Activated CD4-positive, CD25-positive, alpha-beta regulatory T cell treated with anti-CD3 and anti-CD28 coated beads, Interleukin-2, amount 50 U/mL, for 16 hours (primary cell): ENCODE data around the gene IFFO2.

Experiments
- DNase-seq: peaks from one replicate; pipeline ENCODE4 v3.0.0-alpha.2; 2020; ENCODE audit warnings: low read depth, low spot score

Gene IFFO2

DNA sequence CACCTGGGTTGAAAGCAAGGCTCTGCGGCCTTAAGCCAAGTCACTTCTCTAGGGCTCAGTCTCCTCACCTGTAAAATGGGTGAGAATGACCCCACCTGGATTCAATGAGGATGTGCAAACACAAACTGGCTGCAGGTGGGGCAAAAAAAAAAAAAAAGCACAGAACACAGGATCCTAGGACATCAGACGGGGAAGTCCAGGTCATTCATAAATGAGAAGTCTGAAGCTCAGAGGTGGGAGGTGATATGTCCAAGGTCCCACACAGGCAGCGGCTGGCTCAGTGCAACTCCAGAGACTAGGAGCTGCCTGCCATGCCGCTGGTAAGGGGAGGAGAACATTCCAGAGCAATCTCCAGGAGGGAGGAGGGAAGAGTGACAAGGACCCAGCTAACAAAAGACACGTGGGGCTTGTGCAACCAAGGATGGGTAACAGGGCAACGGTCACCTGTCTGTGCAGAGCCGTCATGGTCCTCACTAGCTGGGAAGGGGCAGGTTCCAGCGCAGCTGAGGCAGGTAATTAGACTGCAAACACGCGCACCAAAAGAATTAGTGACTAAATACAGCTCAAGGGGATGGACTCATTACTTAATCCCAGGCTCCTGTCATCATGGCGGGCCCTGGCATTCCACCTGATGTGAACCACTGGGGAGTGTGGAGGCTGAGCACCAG, 19.5 kb downstream of the IFFO2 start:
- DNase-seq: no peak

- no peak for DNase-seq
These were observed 20.0 kb downstream of the IFFO2 start for GRCh38 chr1:18936471-18936813.

DNA sequence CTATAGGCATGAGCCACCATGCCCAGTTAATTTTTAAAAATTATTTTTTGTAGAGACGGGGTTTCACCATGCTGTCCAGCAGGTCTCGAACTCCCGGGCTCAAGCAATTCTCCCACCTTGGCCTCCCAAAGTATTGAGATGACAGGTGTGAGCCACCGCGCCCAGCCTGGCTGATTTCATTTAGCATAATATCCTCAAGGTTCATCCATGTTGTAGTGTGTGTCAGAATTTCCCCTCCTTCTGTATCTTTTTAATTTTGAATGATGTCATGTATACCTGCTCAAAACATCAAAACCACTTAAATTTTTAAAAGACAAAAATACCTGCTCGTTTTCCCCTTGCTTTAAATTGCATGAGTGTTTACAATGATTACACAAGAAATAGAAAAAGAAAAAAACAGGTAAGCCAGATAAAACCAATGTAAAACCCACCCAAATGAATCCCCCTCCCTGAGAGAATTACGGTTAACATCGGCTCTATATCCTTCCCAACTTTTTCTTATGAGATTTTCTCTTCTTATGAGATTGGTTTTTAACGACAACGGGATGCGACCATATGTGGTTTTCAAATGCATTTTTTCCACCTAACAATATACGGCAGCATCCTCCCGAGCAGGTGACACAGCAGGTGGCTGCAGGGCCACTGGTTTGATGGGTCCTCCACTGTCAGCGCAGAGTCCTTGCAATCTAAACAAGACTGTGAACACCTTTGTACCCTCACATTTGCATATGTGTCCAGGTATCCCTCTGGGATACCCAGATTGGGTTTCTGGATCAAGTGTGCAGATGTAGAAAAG, 22.1 kb downstream of the IFFO2 start:
- no peak for DNase-seq

DNA sequence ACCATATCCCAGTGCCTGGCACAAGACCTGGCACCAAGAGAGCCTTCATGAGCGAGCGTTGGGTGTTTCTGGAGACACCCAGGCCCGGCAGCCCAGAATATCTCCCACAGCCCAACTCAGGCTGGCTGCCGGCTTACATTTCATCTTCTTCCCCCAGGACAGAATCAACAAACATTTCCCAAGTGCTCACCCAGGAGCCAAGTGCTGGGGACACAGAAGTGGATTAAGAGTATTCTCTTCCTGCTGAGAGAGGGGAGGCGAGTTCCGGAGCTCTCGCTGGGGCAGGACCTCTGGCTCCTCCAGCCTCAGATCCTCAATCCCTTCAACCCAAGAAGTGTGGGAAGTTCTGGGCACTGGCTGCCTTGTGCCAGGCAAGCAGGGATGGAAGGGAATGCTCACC, 23.6 kb downstream of the IFFO2 start:
- no peak for DNase-seq

- no peak for DNase-seq
These were observed 24.1 kb downstream of the IFFO2 start for GRCh38 chr1:18932387-18932786.

DNA sequence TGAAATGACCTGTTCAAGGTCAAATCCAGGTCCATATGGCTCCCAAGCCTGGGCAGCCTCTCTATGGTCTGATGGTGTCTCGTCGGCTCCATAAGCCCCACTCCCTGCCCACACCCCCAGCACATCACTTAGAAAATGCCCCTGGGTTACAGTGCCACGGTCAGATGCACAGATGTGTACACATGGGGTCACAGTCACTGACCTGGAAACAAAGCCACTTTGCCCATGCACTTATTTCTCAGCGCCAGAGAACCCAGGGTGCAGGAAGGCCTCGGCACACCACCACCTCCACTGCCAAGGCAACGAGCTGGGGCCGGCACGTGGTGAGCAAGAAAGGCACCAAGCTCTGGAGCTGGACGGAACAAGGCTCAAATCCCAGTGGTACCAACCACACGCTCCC, 24.7 kb downstream of the IFFO2 start:
- no peak for DNase-seq

DNA sequence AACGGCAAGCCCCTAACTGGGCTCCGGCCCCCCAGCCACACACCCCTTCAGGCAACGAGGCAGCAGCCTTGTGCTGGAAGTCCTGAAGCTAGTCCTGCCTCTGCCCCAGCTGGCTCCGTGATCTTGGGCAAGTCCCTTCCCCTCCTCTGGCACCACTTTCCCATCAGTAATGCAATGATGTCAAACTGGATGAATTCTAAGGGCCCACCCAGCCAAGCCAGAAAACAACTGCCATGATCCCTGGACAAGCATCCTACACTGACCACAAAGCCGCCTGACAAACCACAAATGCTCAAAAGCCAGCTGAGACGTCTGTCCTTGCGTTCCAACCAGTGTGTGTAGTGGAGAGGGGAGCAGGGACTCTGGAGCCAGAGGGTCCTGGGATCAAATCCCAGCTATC, 26.8 kb downstream of the IFFO2 start:
- DNase-seq: no peak

GRCh38 chr1:18928985-18929384, 27.5 kb downstream of the IFFO2 start:
- no peak for DNase-seq

GRCh38 chr1:18928406-18928805, 28.1 kb downstream of the IFFO2 start:
- DNase-seq: no peak

DNA sequence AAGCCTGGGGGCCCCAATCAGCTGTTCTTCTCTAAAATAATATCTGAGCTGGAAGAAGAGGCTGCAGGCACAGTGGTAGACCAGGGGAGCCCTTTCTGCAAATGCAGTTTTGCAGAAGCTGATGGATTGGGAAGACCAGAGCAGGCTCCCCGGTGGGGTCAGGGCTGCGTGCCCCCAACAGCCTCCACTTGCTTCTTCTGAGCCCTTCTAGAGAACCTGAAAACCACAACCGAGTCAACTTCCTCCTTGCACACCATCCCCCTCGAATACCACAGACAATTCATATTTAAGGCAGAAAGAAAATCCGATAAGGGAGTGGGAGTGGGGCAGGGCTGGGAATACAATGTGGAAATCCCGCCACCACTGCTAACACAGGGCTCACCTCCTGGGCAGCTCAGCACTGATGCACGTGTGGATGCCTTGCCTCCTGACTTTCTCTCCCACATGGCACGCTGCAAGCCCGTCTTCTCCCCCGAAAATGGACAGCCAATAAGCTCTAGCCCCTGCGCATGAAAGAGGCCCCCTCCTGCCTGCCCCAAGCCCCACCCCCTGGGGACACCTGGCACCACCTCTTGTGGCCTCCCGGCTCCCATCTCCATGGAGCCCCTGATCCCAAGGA, 28.7 kb downstream of the IFFO2 start:
- no peak for DNase-seq

DNA sequence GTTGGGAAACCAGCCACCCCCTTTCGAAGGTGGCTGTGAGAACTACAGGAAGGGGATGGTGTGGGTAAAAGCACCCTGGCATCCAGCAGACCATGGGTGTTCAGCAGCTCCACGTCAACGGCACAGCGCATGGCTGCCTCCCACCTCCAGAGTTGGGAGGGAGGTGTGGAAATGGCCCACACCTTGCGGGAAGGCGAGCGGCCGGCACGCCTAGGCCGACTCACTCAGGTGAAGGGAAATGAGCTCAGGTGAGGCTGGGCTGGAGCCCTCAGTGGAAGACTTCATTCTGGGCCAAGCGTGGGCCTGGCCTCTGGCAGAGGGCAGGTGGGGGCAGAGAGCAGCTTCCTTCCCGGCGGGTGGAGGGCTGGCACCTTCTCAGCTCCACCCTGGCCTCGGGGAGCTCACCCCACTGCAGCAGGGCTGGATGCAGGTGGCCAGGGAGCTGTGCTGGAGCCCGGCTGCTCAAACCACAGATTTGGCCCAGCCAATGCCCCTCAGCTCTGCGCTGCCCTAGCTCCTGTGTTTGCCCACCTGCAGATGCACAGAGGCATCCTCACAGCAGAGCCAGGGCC, 29.3 kb downstream of the IFFO2 start:
- DNase-seq: no peak

- peak; percentile 70 for DNase-seq
These were observed 30.0 kb downstream of the IFFO2 start for GRCh38 chr1:18926315-18927081.

- no peak for DNase-seq
These were observed 31.2 kb downstream of the IFFO2 start for GRCh38 chr1:18925279-18925678.

GRCh38 chr1:18924221-18924691, 32.2 kb downstream of the IFFO2 start:
- no peak for DNase-seq

DNA sequence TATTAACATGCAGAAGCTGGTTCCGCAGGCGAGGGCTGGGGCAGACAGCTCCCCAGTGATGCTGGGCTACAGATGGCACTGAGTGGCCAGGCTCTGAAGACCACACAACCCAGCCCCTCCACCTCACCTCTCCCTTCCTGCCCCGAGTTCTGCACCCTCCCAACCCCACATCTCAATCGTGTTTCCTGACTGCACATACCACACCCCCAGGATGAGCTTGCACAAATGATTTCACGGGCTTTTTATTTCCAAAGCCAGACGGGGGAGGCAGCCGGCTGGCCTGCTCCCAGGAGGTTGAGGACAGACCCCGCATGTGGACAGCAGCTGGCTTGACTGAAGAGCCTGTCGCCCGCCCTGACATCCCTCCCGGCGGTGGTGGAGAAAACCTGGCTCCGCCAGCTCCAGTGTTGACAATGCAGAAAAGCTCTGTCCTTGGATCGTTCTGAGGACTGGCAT, 32.7 kb downstream of the IFFO2 start:
- DNase-seq: no peak

- DNase-seq: no peak
These were observed 33.4 kb downstream of the IFFO2 start for GRCh38 chr1:18922848-18923755.

GRCh38 chr1:18922319-18922726, 34.2 kb downstream of the IFFO2 start:
- no peak for DNase-seq

DNA sequence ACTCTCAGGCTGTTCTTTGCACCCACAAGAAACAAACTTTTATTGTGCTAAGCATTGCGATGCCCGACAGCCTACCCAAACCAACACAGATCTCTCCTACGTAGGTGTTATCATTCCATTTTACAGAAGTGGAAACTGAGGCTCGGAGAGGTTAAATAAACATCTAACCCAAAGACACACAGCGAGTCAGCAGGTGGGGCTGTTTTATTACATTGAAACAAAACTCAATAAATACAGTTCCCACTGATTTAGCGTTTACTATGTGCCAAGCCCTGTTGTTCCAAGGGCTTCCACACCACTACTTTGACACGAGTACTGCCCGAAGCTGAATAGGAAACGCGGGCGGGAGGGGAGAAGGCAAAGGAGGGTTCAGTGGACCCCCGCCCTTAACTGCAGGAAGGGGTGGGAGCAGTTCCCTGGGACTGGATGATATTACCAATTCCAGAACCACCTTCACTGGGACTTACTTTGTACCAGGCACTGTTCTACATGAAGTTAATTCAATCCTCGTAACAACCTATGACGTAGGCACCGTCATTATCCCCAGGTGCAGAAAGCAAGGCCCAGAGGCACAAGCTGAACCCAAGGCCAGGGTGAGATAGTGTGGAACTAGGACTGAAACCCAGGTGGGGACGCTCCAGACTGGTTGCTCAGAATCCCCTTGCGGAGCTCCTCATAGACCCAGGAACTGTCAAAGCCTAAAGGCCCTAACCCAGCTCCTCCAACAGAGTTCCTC, 34.8 kb downstream of the IFFO2 start:
- DNase-seq: no peak

GRCh38 chr1:18920931-18921330, 35.5 kb downstream of the IFFO2 start:
- no peak for DNase-seq

- DNase-seq: no peak
These were observed 36.5 kb downstream of the IFFO2 start for GRCh38 chr1:18919956-18920355.
